ENCODE results near the gene NANOS3. TPM values are rescaled to one million over a fixed set of nuclear protein-coding genes. Genes with fewer than 3 reads are reported as not detected.
"Not testable (repeated sequence)": the region's sequence is repeated elsewhere in the genome, so short reads cannot be mapped to it uniquely, and the experiment has no call there.

The NANOS3 gene
- total RNA-seq, 1 donor from 2014 or later: not detected

- Histone ChIP-seq H3K9ac (no peak overlapping the region), H3K27me3 (peaks cover 7% of the 10 kb centered on the region), H3K27ac (no peak overlapping the region), H3K4me1 (peaks cover 8% of the 10 kb centered on the region), H2AFZ (replicated peaks) (peak overlapping the region; percentile 36), H3K36me3 (no peaks in the 10 kb centered on the region), H3K4me2 (peak overlapping the region; percentile 59), H3F3A (ENCODE audit: low read depth) (peaks cover 43% of the 10 kb centered on the region), H3K9me3 (ENCODE audit: low read depth) (no peaks in the 10 kb centered on the region), H3K4me3 (peak overlapping the region; percentile 24), H4K20me1 (ENCODE audit: low read depth) (no peaks in the 10 kb centered on the region), H3K79me2 (ENCODE audit: low read depth) (no peaks in the 10 kb centered on the region)
- Mint-ChIP-seq H3K9me3 (no peaks in the 10 kb centered on the region), H3K36me3 (no peaks in the 10 kb centered on the region), H3K27me3 (ENCODE audit: insufficient read depth, low read depth) (peaks cover 14% of the 10 kb centered on the region), H3K4me3 (peak overlapping the region; percentile 76), H3K27ac (peak overlapping the region; percentile 97), H3K4me1 (peaks cover 29% of the 10 kb centered on the region)
- TF ChIP-seq CTCF (IDR thresholded peaks at IDR 0.05) (no peak), EZH2phosphoT487 (IDR thresholded peaks at IDR 0.05) (no peak), EZH2 (IDR thresholded peaks at IDR 0.05) (no peak)
- DNase-seq (ENCODE audit: low spot score): peak; percentile 87
Observed at GRCh38 chr19:13849991-13850909, 26.7 kb upstream of the NANOS3 start.

- peaks cover 7% of the 10 kb centered on the region for H3K27me3 ChIP-seq
- no peak overlapping the region for H2AFZ ChIP-seq (replicated peaks)
- H3K4me1 ChIP-seq: peaks cover 8% of the 10 kb centered on the region
- no peaks in the 10 kb centered on the region for H4K20me1 ChIP-seq (ENCODE audit: low read depth)
- H3K4me3 Mint-ChIP-seq: peak overlapping the region; percentile 76
- TF ChIP-seq EZH2phosphoT487 (IDR thresholded peaks at IDR 0.05) (no peak), EZH2 (IDR thresholded peaks at IDR 0.05) (no peak), CTCF (IDR thresholded peaks at IDR 0.05) (no peak)
- H3K4me1 Mint-ChIP-seq: peaks cover 25% of the 10 kb centered on the region
- peak overlapping the region; percentile 97 for H3K27ac Mint-ChIP-seq
- H3F3A ChIP-seq (ENCODE audit: low read depth): peaks cover 35% of the 10 kb centered on the region
- no peaks in the 10 kb centered on the region for H3K9me3 ChIP-seq (ENCODE audit: low read depth)
- H3K4me2 ChIP-seq: no peak overlapping the region
- no peak overlapping the region for H3K27ac ChIP-seq
- H3K36me3 ChIP-seq: no peaks in the 10 kb centered on the region
- no peak for DNase-seq (ENCODE audit: low spot score)
- no peak overlapping the region for H3K4me3 ChIP-seq
- H3K27me3 Mint-ChIP-seq (ENCODE audit: insufficient read depth, low read depth): peaks cover 12% of the 10 kb centered on the region
- H3K9ac ChIP-seq: no peak overlapping the region
- no peaks in the 10 kb centered on the region for H3K9me3 Mint-ChIP-seq
- H3K36me3 Mint-ChIP-seq: no peaks in the 10 kb centered on the region
- H3K79me2 ChIP-seq (ENCODE audit: low read depth): no peaks in the 10 kb centered on the region
Observed at GRCh38 chr19:13850910-13851733, 25.8 kb upstream of the NANOS3 start.

- peaks cover 19% of the 10 kb centered on the region for H3K4me1 Mint-ChIP-seq
- H3K36me3 ChIP-seq; H3K4me2 ChIP-seq; H3K4me3 ChIP-seq; H3K27me3 ChIP-seq; DNase-seq (ENCODE audit: low spot score); H3K4me3 Mint-ChIP-seq; H3K79me2 ChIP-seq (ENCODE audit: low read depth); H3K4me1 ChIP-seq; H3K36me3 Mint-ChIP-seq; H2AFZ ChIP-seq (replicated peaks); H3K9ac ChIP-seq; H3K9me3 Mint-ChIP-seq; H3K9me3 ChIP-seq (ENCODE audit: low read depth); H3K27ac ChIP-seq; H4K20me1 ChIP-seq (ENCODE audit: low read depth): not testable (repeated sequence)
- H3K27me3 Mint-ChIP-seq (ENCODE audit: insufficient read depth, low read depth): peaks cover 13% of the 10 kb centered on the region
- H3K27ac Mint-ChIP-seq: peak overlapping the region; percentile 91
- H3F3A ChIP-seq (ENCODE audit: low read depth): peaks cover 29% of the 10 kb centered on the region
Observed at GRCh38 chr19:13851734-13852114, 25.2 kb upstream of the NANOS3 start.

- H3K4me3 Mint-ChIP-seq, H3K4me2 ChIP-seq: not testable (repeated sequence)
Observed at GRCh38 chr19:13852171-13852707, 24.7 kb upstream of the NANOS3 start.

More at GRCh38 chr19:13852171-13852707, 24.7 kb upstream of the NANOS3 start:
- not testable (repeated sequence) for H3K9me3 ChIP-seq (ENCODE audit: low read depth); H3K4me3 ChIP-seq; H3K9me3 Mint-ChIP-seq; H3K4me1 ChIP-seq; H3K36me3 ChIP-seq; H3K27ac ChIP-seq; H2AFZ ChIP-seq (replicated peaks); H3K27me3 ChIP-seq; DNase-seq (ENCODE audit: low spot score); H3K9ac ChIP-seq; H3K27ac Mint-ChIP-seq; H3K79me2 ChIP-seq (ENCODE audit: low read depth); H4K20me1 ChIP-seq (ENCODE audit: low read depth); H3K36me3 Mint-ChIP-seq
- peaks cover 17% of the 10 kb centered on the region for H3K4me1 Mint-ChIP-seq
- H3F3A ChIP-seq (ENCODE audit: low read depth): peaks cover 24% of the 10 kb centered on the region
- peaks cover 13% of the 10 kb centered on the region for H3K27me3 Mint-ChIP-seq (ENCODE audit: insufficient read depth, low read depth)

Measured in neural progenitor cell (in vitro differentiated cells).